ENCODE results near the gene KCND2.

GRCh38 chr7:120344276-120344675, 71.3 kb downstream of the KCND2 start:
- TF ChIP-seq CTCF (IDR thresholded peaks at IDR 0.05) (no peak), EZH2 (IDR thresholded peaks at IDR 0.05) (no peak), EZH2phosphoT487 (IDR thresholded peaks at IDR 0.05) (no peak)
